Measurements from ENCODE around the gene NUP153. TPM values are rescaled to one million over a fixed set of nuclear protein-coding genes. Genes with fewer than 3 reads are reported as not detected.
"Not testable (repeated sequence)": the region's sequence is repeated elsewhere in the genome, so short reads cannot be mapped to it uniquely, and the experiment has no call there.

Gene NUP153
- total RNA-seq, 1 donor from 2014 or later: 20.3 TPM

- no peak for DNase-seq (ENCODE audit: low read depth in 2 of 2)
Measured at GRCh38 chr6:17606606-17607005, 100.1 kb downstream of the NUP153 start.

GRCh38 chr6:17602888-17603287, 103.8 kb downstream of the NUP153 start:
- no peak for DNase-seq (ENCODE audit: low read depth in 2 of 2)

- no peak for DNase-seq (ENCODE audit: low read depth in 2 of 2)
Measured at GRCh38 chr6:17601386-17601703, 105.4 kb downstream of the NUP153 start.

GRCh38 chr6:17600527-17601385, 106.0 kb downstream of the NUP153 start:
- peak in 1 of 2 donors; percentile 48 for DNase-seq (ENCODE audit: low read depth in 2 of 2)

GRCh38 chr6:17599877-17600526, 106.7 kb downstream of the NUP153 start, which contains the start of gene FAM8A1:
Gene FAM8A1 (plus strand): TSS chr6:17600302. CDS start chr6:17600410, 108 bp downstream.
- DNase-seq (ENCODE audit: low read depth in 2 of 2): peak; percentile 81 to 88

GRCh38 chr6:17596085-17596484, 110.6 kb downstream of the NUP153 start:
- no peak for DNase-seq (ENCODE audit: low read depth in 2 of 2)

GRCh38 chr6:17593246-17593645, 113.5 kb downstream of the NUP153 start:
- DNase-seq (ENCODE audit: low read depth in 2 of 2): no peak

GRCh38 chr6:17591287-17591686, 115.4 kb downstream of the NUP153 start:
- DNase-seq (ENCODE audit: low read depth in 2 of 2): no peak

GRCh38 chr6:17589406-17590096, 117.2 kb downstream of the NUP153 start:
- peak in 1 of 2 donors; percentile 51 for DNase-seq (ENCODE audit: low read depth in 2 of 2)

GRCh38 chr6:17588011-17588410, 118.7 kb downstream of the NUP153 start:
- no peak for DNase-seq (ENCODE audit: low read depth in 2 of 2)

GRCh38 chr6:17586623-17587022, 120.1 kb downstream of the NUP153 start:
- not testable (repeated sequence) for DNase-seq (ENCODE audit: low read depth in 2 of 2)

GRCh38 chr6:17585766-17586490, 120.8 kb downstream of the NUP153 start:
- peak in 1 of 2 donors; percentile 21 for DNase-seq (ENCODE audit: low read depth in 2 of 2)

- DNase-seq (ENCODE audit: low read depth in 2 of 2): peak; percentile 46 to 84
Measured at GRCh38 chr6:17584241-17584803, 122.4 kb downstream of the NUP153 start.

GRCh38 chr6:17583811-17584210, 122.9 kb downstream of the NUP153 start:
- peak in 1 of 2 donors; percentile 62 for DNase-seq (ENCODE audit: low read depth in 2 of 2)

- DNase-seq (ENCODE audit: low read depth in 2 of 2): not testable (repeated sequence)
Measured at GRCh38 chr6:17581282-17581681, 125.4 kb downstream of the NUP153 start.

- DNase-seq (ENCODE audit: low read depth in 2 of 2): peak in 1 of 2 donors; percentile 58
Measured at GRCh38 chr6:17580518-17581048, 126.1 kb downstream of the NUP153 start.

GRCh38 chr6:17577059-17577458, 129.7 kb downstream of the NUP153 start:
- DNase-seq (ENCODE audit: low read depth in 2 of 2): no peak

GRCh38 chr6:17574866-17575560, 131.7 kb downstream of the NUP153 start:
- DNase-seq (ENCODE audit: low read depth in 2 of 2): no peak

- DNase-seq (ENCODE audit: low read depth in 2 of 2): no peak
Measured at GRCh38 chr6:17565399-17565798, 141.3 kb downstream of the NUP153 start.
